ENCODE results near the gene AQP5.

AQP5 gene

DNA sequence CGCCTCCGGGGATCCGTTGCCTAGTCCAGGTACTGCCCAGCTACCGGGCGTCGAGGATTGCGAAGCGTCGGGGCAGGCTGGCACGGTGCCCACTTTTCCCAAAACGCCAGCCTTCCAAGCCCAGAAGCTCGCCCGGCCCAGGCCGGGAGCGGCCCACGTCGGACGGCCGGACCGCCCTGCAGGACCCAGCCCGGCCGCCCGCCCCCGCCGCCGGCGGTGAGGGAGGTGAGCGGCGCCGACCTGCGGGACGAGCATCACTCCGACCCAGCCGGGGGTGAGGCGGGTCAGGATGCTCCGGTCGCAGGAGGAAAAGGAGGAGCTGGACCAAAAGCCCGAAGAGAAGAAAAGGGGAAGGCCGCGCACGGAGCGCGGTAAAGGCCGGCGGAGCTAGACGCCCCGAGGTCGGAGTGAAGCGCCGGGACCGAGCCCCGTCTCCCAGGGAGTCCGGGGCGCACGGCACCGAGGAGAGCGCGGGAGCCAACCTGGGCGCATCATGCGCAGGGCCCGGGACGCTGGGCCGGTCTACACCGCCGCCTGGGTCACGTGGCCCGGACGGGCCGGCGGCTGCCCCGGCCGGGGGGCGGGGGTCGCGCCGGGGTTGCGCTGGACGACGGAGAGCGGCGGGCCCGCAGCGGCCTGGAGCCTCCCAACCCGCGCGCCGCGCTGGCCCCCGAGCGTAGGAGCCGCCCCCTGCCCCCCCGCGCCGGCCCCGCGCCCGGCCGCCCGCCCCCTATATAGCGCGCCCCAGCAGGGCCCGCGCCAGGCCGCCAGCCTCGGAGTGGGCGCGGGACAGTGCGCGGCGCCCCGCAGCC is at the start of gene AQP5:
AQP5 (plus strand) TSS at position 762 of the 812 bp plus-strand sequence. CDS start 146 bp downstream, outside the sequence.
- DNase-seq (ENCODE audit: low read depth): no peak

DNA sequence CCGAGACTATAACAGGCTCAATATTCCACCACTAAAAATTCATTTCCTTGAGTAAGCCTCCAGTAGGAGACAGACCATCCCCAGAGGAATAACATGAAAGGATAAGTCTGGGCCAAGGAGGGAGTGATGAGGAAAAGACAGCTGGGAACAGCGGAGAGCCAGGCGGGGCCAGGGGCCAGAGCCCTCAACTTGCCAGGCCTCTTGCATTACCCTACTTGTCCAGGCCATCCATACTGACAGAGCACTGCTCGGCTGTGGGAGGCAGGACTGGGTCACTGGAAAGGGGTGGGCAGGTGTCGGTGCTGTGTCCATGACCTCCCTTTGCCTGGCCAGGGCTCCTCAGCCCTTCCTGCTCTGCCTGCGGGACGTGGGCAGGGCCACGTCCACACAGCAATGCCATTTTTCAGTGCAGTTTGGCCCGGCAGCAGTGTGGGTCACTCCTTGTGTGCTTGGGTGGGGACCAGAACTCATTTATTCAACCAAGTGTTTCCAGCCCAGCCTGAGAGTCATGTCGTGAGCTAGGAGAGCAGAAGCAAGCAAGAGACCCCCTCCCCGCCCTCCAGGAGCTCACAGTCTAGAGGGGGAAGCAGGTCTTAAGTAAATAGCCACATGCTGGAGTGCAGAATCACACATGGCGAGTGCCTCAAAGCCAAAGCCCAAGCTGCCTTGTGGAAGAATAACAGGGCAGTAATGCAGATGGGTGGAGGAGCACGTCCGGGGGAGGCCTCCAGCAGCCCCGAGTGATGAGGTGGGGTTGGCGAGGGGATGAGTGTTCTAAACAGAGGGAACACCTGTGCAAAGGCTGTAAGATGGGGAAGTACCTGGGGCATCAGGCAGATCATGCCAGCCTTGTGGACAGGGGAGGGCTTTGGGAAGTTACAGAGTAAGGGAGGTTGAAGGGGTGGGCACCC is 49.1 kb upstream of the AQP5 start:
- DNase-seq (ENCODE audit: low read depth): no peak

DNA sequence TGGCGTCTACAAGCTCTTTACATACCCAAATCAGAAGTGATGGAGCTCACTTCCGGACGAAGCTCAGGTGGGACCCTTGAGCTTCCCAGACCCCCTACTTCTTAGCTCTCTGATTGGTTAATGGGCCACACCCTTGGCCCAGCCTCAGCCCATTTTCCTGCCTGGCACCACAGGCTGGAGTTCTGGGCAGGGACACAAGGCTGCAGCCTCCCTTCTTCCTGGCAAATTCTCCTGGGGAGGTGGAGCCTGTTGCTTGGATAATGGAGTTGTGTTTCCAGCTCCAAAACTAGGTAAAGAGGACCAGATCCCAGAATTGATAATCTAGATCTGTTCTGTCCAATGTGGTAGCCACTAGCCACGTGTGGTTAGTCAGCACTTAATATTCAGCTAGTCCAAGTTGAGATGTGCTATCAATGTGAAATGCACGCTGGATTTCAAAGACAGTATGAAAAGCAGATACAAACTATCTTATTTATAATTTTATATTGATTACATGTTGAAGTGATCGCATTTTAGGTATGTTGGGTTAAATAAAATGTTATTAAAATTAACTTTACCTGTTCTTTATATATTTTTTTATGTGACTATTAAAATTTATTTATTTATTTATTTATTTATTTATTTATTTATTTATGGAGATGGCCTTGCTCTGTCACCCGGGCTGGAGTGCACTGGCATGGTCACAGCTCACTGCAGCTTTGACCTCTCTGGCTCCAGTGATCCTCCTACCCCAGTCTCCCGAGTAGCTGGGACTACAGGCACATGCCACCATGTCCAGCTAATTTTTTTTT is 45.3 kb upstream of the AQP5 start:
- DNase-seq (ENCODE audit: low read depth): no peak

DNA sequence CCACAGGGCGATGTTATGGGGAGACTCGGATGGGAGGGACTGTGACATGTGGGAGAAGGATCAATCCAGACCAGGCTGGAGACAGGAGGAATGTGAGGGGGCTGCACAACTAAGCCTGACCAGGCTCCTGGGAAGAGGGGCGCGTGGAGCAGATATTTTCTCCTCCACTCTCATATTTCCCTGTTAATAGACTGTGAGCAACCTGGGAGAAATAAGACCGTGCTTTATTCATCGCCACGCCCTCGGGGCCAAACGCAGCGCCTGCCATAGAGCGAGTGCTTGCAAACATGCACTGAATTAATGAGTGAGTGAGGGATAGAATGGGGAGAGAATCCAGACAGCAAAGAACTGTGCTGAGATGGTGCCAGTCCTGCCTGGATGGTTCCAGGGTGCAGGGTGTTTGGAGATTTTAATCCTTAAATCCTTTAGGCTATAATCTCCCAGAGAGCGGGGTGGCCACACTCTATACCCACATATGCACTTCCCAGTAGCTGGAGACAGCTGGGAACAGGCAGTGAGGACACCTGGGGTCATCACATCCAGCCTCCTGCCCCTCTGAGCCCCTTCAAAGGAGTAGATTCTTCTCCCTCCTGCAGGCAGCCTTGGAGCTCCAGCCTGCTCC is 44.4 kb upstream of the AQP5 start:
- no peak for DNase-seq (ENCODE audit: low read depth)

DNA sequence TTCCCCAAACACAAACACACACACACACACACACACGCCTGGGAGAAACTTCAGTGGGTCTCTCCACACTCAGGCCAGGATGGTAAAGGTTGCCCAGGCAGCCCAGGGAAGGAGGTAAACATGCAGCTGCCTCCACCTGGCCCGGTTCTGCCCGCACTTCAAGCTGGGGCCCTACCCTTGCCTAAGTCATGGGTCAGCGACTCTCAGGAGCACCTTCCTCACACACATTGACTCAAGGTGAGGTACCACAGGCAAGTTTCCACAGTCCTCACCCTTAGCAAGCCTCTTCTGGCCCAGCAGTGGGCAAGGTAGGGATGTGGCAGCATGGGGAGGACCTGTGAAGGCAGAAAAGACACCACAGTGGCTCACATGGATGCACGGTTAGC is 43.9 kb upstream of the AQP5 start:
- no peak for DNase-seq (ENCODE audit: low read depth)

DNA sequence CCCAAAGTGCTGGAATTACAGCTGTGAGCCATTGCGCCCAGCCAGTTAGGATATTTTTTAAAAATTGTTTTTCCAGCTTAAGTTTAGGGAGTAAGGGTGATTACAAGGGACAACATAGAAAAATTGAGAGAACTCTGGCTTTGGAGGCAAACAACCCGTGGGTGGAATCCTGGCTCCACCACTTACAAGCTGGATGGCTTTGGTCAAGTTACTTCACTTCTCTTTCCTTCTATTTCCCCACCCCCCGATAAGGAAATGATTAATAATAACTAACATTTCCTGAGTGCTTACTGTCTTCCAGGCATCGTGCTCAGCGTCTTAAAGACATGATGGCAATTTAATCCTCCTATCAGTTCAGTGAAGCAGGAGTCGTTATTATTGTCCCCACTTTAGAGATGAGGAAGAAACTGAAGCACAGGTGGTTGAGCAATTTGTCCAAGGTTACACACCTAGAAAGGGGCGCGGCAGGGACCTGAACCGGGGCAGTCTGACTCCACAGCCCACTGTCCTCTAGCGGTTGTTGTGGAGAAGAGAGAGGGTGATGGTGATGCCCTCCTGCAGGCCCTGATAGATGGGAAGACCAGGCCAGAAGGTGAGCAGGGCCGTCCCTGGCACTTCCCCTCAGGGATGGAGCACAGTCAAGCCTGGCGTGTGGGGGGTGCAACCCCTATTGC is 41.3 kb upstream of the AQP5 start:
- DNase-seq (ENCODE audit: low read depth): no peak

DNA sequence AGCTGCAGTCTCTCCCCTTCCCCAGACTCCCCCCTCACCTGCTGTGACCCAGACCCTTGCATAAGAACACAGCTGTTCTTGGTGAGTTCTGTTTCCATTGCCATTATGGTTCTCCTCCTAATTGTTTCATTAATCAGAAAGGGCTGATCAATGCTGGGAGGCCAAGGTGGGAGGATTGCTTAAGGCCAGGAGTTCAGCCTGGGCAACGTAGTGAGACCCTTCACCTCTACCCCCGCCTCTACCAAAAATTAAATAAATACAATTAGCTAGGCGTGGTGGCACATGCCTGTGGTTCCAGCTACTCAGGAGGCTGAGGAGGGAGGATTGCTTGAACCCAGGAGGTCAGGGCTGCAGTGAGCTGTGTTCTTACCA is 40.8 kb upstream of the AQP5 start:
- no peak for DNase-seq (ENCODE audit: low read depth)

DNA sequence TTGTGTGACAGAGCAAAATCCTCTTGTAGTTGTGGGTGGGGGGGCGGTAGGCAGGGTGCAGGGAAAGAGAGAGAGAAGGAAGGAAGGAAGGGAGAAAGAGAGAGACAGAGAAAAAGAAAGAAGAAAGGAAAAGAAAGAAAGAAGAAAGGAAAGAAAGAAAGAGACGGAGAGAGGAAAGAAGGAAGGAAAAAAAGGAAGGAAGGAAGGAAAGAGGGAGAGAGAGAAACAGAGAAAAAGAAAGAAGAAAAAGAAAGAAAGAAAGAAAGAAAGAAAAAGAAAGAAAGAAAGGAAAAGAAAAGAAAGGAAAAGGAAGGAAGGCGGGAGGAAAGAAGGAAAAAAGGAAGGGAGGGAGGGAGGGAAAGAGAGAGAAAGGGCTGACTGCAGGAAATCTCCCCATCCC is 40.4 kb upstream of the AQP5 start:
- DNase-seq (ENCODE audit: low read depth): no peak

DNA sequence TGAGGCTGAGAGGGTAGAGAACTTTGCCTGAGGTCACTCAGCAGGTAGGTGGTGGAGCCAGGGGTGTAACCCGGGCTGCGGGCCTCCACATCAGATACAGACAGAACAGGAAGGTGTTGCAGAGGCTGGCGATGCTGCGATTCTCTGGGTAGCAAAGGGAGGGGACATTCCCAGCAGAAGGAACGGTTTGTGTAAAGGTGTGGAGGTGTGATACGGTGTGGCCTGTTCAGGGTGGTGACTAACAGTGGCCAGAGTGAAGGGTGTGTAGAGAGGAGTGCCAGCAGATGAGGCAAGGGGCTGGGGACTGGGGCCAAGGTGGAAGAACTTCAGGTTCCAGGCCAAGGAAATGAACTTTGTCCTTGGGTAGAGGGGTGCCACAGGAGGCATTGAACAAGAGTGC is 39.7 kb upstream of the AQP5 start:
- no peak for DNase-seq (ENCODE audit: low read depth)

DNA sequence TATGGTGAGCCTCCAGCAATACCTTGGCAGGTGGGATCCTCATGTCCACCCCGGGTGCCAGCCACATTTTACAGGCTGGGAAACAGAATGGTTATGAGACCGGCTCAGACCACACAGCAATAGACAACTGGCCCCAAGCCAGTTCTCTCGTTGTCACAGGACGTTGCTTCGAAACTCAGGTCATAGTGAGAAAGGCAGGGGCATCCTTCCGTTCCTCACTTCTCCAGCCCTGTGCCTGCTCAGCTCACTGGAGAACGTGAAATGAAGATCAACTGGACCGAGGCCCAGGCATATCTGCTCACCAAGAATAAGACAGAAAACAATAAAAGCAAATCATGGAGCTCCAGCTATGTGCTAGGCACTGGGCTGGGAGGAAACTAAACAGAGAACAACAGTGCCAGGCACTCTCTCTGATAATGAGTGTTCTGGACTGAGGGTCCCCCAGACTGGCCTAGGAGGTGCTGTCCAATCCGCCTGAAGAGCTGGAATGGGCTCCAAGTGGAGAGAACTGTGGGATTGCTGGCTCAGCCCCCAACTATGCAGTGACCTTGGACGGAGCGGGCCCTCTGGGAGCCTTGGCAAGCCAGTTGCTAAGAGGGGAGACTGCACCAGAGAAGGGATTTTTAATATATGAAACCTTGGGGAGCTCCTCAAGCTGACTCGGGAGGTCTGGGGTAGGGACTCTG is 39.2 kb upstream of the AQP5 start:
- DNase-seq (ENCODE audit: low read depth): no peak

DNA sequence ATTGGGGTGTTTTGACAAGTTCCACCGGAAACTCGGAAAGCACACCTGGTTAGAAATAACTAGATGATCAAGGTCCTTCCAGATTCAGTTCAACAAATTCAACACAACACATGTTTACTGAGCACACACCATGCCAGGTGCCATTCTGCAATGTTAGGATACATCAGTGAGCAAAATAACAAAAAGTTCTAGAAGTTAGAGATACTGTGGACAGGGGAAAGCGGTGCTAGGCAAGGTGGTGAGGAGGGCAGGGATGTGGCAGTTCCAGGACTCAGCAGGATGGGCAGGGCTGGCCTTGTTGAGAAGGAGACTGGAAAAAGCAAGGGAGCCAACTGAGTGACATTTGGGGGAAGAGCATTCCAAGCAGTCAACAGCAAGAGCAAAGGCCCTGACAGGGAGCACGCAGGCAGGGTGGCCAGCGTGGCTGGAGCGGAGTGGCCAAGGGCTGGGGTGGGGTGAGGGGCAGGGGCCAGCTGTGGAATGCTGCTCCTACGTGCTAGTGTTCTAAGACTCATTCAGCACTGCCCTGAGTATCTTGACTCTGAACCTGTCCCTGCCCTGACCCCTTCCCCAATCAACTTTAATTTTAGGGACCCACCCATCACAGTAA is 38.5 kb upstream of the AQP5 start:
- no peak for DNase-seq (ENCODE audit: low read depth)

DNA sequence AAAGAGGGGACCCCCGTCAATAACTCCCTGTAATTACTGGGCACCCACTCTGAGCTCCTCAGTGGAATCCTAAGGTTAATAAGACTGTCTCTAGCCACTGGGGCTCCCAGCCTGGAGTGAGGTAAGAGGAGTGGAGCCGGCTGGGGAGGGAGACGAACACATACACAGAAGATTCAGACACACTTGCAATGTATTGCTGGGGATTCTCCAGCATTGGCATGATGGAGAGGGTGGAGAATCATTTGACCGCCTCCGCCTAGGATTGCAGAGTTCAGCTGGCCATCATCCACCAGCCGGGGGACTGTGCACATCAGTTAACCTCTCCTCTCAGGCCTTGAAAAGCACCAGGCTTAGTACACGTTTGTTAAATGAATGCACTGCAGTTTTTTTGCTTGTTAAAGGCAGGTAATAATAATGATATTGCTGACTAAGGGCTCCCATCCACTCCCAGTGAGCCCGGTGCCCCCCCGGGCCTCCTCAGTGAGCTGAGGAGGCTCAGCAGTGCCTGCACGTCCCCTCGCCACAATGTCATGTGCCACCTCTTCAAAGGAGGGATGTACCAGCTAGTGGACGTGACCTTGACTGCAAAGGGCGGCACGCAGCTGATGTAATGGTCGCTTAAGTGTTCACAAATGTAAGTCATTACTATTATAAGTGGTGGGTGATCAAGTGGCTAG is 37.7 kb upstream of the AQP5 start:
- no peak for DNase-seq (ENCODE audit: low read depth)

DNA sequence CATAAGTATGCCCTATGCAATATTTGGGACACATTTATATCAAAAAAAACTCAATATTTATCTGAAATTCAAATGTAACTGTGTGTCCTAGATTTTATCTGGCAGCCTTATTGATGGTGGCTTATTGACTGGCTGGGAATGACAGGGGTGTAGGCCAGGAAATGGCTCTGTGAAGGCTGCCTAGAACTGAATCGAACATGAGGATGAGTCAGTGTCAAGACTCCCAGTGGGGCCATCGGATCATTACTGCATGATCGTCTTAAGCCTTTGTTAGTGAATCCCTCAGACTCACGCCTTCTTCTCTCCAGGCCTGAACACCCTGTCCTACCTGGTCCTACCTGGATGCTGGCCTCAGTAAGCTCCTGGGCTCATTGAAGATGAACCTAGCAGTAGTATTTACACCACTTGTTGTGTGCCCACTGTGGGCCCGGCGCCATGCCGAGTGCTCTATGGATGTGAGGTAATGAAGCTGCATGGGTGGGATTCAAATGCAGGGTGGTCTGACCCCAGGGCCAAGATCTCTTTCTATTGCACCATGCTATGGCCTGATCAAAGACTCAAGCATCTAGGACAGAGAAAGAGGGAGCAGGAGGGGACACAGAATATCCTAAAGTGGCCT is 36.9 kb upstream of the AQP5 start:
- no peak for DNase-seq (ENCODE audit: low read depth)

DNA sequence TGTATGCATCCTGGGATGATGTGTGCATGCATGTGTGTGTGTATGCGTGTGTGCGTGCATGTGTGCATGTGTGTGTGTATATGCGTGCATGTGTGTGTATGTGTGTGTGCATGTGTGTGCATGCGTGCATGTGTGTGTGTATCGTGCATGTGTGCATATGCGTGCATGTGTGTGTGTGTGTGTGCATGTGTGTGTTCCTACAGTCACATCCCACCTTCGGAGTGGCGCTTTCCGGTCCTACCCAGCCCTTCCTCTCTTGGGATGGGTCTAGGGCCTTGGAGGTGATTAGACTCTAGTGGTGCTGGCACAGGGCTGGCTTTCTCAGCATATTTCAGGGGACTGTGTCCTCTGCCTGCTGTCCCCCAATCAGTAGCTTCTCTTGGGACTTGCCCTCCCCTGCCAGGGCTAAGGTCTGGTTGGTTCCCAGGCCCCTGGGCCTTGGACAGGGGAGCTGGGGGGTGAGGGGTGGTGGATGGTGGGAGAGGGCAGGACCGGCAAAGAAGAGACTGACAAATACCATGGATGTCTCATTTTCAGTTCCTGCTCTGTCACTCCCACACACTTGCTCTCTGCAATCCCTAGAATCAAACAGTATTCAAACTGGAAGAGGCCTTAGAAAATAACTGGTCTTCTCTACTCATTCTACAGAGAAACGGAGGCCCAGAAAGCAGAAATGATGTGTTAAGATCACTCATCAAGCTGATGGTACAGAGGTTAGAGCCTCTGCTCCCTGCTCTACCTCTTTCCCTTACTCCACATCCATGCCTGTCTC is 36.1 kb upstream of the AQP5 start:
- DNase-seq (ENCODE audit: low read depth): no peak

DNA sequence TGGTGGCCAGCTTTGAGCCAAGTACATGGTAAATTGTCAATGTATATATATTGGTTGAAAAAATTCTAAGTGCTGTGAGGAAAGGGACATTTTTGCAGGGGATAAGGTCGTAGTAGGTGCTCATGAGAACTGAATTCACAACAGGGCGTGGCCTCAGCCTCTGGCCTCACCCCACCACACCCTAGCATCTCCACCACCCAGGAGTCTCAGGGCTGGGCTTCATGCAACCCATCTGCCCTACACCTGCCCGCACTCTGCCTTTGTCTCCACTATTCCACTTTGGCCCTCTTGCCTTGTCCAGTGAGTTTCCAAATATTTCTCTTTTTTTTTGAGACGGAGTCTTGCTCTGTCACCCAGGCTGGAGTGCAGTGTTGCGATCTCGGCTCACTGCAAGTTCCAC is 33.2 kb upstream of the AQP5 start:
- DNase-seq (ENCODE audit: low read depth): no peak

DNA sequence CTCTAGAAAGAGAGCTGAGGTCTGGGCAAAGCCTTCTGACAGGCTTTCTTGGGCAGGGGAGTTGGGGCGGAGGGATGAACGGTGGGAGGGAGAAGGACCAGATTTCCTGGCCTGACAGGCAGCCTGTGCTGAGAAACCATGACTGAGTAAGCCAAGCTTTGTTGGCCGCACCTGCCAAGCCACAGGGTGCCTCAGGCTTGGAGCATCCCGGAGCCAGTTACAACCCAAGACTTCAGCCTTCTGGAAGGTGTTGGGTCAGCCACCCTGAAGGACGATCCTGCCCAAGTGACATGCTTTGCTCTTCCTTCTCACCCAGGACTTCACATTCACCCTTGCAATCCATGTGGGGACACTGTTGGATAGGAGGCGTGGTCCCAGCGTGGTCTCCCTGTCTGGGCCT is 32.1 kb upstream of the AQP5 start:
- no peak for DNase-seq (ENCODE audit: low read depth)

DNA sequence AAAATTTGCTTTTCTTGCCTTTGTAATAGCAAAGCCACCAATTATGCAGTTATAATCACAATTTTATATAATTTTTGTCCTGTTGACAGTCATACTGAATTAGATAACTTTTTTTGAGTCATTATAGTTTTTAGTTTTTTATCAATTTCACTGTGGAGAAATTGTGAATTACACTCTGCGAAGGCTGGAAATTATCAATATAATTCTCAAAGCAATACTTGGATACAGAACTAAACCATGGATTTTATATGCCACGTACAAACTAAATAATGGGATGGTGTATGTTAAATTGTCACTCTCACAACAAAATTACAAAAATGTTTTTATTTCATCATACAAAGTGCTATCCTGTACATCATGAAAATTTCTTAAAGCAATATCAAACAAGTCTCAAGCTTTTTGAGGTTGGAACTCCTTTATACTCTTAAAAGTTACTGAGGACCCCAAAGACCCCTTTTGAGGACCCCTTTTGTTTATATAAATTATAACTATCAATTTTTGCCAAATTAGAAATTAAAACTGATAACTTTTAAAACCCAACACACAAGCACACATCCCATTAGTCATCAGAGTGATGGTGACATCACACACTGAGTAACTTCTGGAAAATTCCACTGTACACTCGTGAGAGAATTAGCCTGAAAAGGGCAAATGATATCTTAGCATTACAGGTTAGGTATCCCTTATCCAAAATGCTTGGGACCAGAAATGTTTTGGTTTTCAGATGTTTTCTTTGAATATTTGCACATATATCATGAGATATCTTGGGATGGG is 31.0 kb upstream of the AQP5 start:
- DNase-seq (ENCODE audit: low read depth): peak; percentile 15

DNA sequence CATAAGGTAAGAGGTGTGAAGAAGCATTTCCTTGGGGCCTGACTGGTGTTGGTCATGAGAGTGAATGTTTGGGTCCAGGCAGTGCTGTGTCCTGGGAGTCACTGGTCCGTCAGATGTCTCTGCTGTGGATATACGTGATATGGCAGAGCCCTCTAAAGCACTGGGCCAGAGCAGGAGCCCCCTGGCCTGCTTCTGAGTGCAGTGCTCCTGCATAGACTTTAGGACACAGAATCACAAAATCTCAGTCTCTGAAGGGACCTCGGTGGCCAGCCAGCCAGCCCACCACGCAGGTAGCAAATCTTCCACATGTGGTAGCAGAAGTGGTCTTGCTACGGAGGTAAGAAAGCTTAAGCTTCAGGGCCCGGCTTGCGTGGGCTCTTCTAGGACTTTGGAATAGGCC is 29.6 kb upstream of the AQP5 start:
- DNase-seq (ENCODE audit: low read depth): no peak

Measured in stimulated activated CD4-positive, alpha-beta T cell treated with anti-CD3 and anti-CD28 coated beads, Interleukin-2, amount 100 ng/mL, for 4 hours (primary cell).